GM18498 (cell line): Measurements from ENCODE around the gene UGT2B11.
A peak's percentile ranks its signal among the peaks of the same experiment; 100 is the strongest.
"Not testable (repeated sequence)": the region's sequence is repeated elsewhere in the genome, so short reads cannot be mapped to it uniquely, and the experiment has no call there.

Experiments
- ATAC-seq: cut with Tn5 transposase; IDR thresholded peaks from one replicate; pipeline ENCODE4 v1.9.1; 2021; ENCODE audit warnings: mild to moderate bottlenecking, moderate library complexity; ENCODE audit not compliant: unreplicated experiment

UGT2B11 gene

DNA sequence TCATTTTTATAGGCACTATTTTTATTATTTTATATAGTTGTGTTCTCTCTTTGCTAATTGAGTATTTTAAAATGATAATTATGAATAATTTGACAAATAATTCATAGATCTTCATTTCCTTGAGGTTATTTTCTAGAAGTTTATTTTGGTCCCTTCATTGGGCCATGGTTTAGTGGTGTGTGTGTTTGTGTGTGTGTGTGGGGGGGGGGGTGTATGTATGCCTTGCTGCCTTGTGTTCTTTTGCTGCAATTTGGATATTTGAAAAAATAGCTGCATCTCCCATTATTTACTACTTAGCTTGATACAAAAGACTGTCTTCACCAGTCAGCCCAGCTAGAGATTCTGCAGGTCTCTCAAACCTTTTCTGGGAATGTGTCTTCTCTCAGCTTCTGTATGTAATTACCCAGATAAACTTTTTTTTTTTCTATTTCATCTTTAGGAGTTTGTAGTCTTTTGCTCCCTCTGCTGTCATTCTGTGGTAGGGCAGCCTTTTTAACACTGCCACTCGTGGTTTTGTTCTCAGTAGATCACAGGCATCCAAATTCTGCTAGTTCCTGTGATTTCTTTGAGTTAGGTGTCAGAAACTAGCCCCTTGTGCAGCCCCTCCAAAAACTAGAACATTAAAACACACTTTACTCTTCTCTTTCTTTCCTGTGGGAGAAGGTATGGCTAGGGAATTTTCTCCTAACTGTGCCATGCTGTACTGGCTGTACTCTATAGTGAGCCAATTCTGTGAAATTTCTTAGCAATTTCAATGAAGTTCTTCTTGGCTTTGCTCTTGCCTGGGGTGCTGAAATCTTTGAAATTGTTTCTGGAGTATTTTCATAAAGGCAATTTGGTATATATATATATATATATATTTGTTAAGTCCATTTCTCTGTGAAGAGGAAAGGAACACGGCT, 44.1 kb downstream of the UGT2B11 start:
- peak; percentile 85 for ATAC-seq

GRCh38 chr4:69169171-69169570, 45.4 kb downstream of the UGT2B11 start:
- ATAC-seq = not testable (repeated sequence)

DNA sequence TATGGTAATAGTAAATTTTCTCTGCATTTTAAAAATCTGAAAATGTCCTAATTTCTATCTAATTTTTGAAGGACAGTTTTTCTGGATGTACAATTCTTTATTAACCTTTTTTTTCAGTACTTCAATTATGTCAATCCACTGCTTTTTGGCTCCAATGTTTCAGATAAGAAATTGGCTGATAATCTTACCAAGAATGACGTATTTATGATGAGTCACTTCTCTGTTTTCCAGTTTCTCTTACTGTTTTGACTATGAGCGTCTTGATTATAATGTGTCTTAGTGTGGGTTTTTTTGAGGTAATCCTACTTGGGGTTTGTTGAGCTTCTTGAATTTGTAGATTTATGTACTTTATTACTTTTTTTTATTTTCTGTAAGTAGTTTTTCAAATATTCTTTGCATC, 47.2 kb downstream of the UGT2B11 start:
- ATAC-seq = no peak

DNA sequence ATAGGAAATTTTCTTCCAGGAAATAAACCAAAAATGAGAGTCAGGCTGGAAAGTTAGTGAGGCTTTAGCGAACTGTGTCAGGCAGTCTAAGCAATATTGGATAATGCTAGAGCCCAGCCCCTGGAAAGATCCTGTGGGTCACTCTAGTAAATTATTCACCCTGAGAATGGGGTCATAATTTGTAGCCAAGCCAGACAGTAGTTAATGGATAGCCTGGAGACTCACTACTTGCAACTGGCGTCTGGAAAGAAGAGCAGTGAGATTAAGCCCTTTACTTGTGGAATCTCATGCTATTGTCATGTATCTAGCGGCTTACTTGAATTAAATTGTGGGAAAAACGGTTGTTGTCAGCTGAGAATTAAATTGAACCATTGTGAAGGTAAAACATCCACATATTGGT, 48.2 kb downstream of the UGT2B11 start:
- ATAC-seq = not testable (repeated sequence)

GRCh38 chr4:69165707-69166106, 48.8 kb downstream of the UGT2B11 start:
- not testable (repeated sequence) for ATAC-seq

DNA sequence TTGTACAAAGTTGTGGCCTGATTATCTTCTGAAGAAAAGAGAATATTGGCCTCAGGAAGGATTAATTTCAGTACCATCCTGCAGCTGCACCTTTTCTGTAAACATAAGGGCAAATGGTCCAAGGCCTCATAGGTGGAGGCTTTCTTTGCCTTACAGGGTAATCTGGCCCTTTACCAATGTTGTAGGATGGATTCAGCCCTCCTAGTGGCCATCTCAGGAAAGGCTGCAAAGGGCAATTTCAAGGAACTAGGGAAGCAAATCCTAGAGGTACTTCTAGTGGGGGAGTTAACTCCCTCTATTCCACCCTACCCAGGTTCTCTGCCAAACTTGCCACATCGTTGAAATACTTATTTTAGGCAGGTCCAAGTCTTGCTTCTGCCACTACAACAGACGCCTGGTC, 57.6 kb downstream of the UGT2B11 start:
- no peak for ATAC-seq

DNA sequence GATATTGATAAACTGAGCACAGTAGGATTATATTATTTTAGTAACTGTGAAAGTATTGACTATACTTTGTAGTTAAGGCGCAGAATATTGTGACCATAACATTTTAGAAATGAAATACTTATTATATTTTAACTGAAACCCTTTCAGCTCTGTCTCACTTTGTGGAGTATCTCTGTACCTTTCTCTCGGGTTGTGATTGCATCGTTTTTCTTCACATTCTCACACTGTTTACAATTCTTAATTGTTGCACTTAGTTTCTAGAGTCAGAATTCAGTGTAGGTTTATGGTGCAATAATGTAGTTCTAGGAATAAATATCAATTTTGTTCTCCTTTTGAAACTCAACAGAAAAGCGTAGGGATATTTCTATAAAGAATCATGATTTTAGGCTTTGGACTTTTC, 60.5 kb downstream of the UGT2B11 start:
- no peak for ATAC-seq
